Measurements from ENCODE around the gene FKBP1A. TPM values are rescaled to one million over a fixed set of nuclear protein-coding genes. Genes with fewer than 3 reads are reported as not detected.

FKBP1A gene
- 447 to 554 TPM (median 504 TPM) in 5 replicates for total RNA-seq (2022; extraction: Qiagen RNA extraction; ENCODE audit: low read depth)

GRCh38 chr20:1392693-1393506 lies at the start of gene FKBP1A:
Gene FKBP1A, minus strand, starts transcription at chr20:1393054. Its CDS starts 56 bp downstream, at chr20:1392998.

GRCh38 chr20:1328680-1329330 lies 64.0 kb downstream of the FKBP1A start, which contains the start of gene SDCBP2:
Gene SDCBP2, minus strand, starts transcription at chr20:1329139. Its CDS starts 8,723 bp downstream, at chr20:1320416.

Other genes with a start within 250 kb of the FKBP1A start
- gene TMEM74B, start 208.1 kb downstream of the FKBP1A start, total RNA-seq (2022; extraction: Qiagen RNA extraction; ENCODE audit: low read depth): 3.1 to 5.1 TPM (median 4.0 TPM) in 5 replicates
- gene C20orf202, start 189.6 kb downstream of the FKBP1A start, total RNA-seq (2022; extraction: Qiagen RNA extraction; ENCODE audit: low read depth): 0.09 to 0.12 TPM in 2 of 5 replicates, not detected in the others
- not detected in 5 replicates for gene RAD21L1, start 167.0 kb downstream of the FKBP1A start, total RNA-seq (2022; extraction: Qiagen RNA extraction; ENCODE audit: low read depth)
- 3.7 to 5.3 TPM (median 4.1 TPM) in 5 replicates for gene SNPH, start 126.8 kb downstream of the FKBP1A start, total RNA-seq (2022; extraction: Qiagen RNA extraction; ENCODE audit: low read depth)
- 0.53 to 1.3 TPM (median 1.2 TPM) in 5 replicates for gene SDCBP2, start 63.9 kb downstream of the FKBP1A start, total RNA-seq (2022; extraction: Qiagen RNA extraction; ENCODE audit: low read depth)
- gene NSFL1C, start 73.8 kb upstream of the FKBP1A start, total RNA-seq (2022; extraction: Qiagen RNA extraction; ENCODE audit: low read depth): 110 to 150 TPM (median 118 TPM) in 5 replicates
- not detected in 5 replicates for gene SIRPB2, start 98.4 kb upstream of the FKBP1A start, total RNA-seq (2022; extraction: Qiagen RNA extraction; ENCODE audit: low read depth)
- gene SIRPD, start 164.7 kb upstream of the FKBP1A start, total RNA-seq (2022; extraction: Qiagen RNA extraction; ENCODE audit: low read depth): not detected in 5 replicates
- 0.22 to 0.90 TPM (median 0.68 TPM) in 5 replicates for gene SIRPB1, start 227.0 kb upstream of the FKBP1A start, total RNA-seq (2022; extraction: Qiagen RNA extraction; ENCODE audit: low read depth)

All from A549 treated with RU486 at 1 μM for 4 hours (cell line).